Stimulated activated naive CD8-positive, alpha-beta T cell treated with anti-CD3 and anti-CD28 coated beads, Interleukin-15, Interleukin-2, amounts not matched to agents 100 ng/mL and 50 ng/mL, for 24 hours (primary cell): Measurements from ENCODE around the gene DYNLL1.
"Not testable (repeated sequence)": the region's sequence is repeated elsewhere in the genome, so short reads cannot be mapped to it uniquely, and the experiment has no call there.

Experiments used
- H3K27ac Mint-ChIP-seq: one replicate; pipeline ENCODE4 v1.8.0; 2021; ENCODE audit warnings: mild to moderate bottlenecking, mixed read lengths
- H3K27me3 Mint-ChIP-seq: one replicate; pipeline ENCODE4 v1.8.0; 2021; ENCODE audit warnings: mixed read lengths
- H3K36me3 Mint-ChIP-seq: one replicate; pipeline ENCODE4 v1.8.0; 2021; ENCODE audit warnings: low read depth, mixed read lengths
- H3K4me1 Mint-ChIP-seq: one replicate; pipeline ENCODE4 v1.8.0; 2021; ENCODE audit warnings: low read depth, mixed read lengths
- H3K4me3 Mint-ChIP-seq: one replicate; pipeline ENCODE4 v1.8.0; 2021; ENCODE audit warnings: mild to moderate bottlenecking, mixed read lengths
- H3K9me3 Mint-ChIP-seq: one replicate; pipeline ENCODE4 v1.8.0; 2021; ENCODE audit warnings: mixed read lengths

The DYNLL1 gene

DNA sequence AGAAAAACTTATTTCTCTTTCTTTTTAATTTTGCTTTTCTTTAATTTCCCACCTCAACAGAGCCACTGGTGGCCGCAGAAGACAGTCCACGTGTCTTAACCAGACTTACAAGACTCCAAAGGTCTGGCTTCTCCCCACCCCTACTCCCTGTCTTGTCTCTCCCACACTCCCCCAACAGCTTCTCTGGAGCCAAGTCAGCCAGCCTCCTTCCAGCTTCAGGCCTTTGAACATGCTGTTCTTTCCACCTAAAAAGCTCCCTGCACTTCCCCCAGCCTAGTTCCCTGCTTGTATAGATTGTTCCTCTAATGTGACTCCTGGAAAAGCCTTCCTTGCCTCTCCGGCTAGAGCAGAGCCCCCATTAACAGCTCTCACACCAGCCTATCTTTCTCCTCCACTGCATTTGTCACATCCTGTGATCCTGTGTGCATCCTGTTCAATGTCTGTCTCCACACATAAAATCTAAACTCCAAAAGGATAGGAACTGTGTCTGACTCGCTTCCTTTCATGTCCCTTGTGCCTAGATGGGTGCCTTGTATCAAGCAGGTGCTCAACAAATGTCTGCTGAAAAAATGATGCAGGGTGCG lies 7.8 kb upstream of the DYNLL1 start:
- H3K36me3 Mint-ChIP-seq: no peaks in the 10 kb centered on the region
- no peaks in the 10 kb centered on the region for H3K27me3 Mint-ChIP-seq
- no peaks in the 10 kb centered on the region for H3K4me1 Mint-ChIP-seq
- no peak overlapping the region for H3K4me3 Mint-ChIP-seq
- no peak overlapping the region for H3K27ac Mint-ChIP-seq
- no peaks in the 10 kb centered on the region for H3K9me3 Mint-ChIP-seq

DNA sequence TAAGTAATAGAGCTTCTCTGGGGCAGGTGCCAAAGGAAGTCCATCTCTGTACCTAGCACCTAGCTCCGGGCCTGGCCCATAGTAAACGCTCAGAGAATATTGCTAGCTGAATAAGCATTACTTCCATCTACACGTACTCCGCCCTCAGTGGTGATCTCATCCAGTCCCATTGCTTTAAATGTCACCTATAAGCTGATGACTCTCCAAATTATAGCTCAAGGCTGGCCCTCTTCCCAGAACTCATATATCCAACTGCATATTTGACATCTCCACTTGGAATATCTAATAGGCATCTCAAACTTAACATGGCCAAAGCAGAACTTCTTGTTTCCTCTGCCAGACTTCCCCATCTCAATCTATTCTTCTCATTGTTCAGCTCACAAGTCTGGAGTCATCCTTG lies 6.9 kb upstream of the DYNLL1 start:
- H3K27ac Mint-ChIP-seq: no peak overlapping the region
- H3K36me3 Mint-ChIP-seq: no peaks in the 10 kb centered on the region

DNA sequence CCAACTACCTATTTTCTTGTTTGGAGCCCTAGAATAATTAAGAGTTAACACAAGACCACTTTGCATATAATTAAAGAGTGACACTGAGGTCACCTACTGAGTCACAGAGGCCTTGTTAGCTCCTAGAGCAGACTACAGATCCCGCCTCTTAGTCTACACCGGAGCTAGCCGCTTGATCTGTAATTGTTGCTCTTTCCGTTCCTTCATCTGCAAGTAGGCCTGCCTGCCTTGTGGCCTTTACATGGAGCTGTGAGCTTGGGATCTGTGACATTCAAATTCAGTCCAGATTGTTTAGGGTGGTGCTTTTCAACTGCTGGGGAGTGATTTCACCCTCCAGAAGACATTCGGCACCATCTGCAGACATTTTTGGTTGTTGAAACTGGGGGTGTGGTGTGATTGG lies 5.6 kb upstream of the DYNLL1 start:
- no peak overlapping the region for H3K4me3 Mint-ChIP-seq
- H3K9me3 Mint-ChIP-seq: no peaks in the 10 kb centered on the region
- no peak overlapping the region for H3K27ac Mint-ChIP-seq
- H3K4me1 Mint-ChIP-seq: peaks cover 7% of the 10 kb centered on the region
- H3K27me3 Mint-ChIP-seq: no peaks in the 10 kb centered on the region
- no peaks in the 10 kb centered on the region for H3K36me3 Mint-ChIP-seq

More for the DNA sequence above, 6.9 kb upstream of the DYNLL1 start:
- no peaks in the 10 kb centered on the region for H3K27me3 Mint-ChIP-seq
- H3K4me1 Mint-ChIP-seq: no peaks in the 10 kb centered on the region
- H3K9me3 Mint-ChIP-seq: no peaks in the 10 kb centered on the region
- H3K4me3 Mint-ChIP-seq: no peak overlapping the region

DNA sequence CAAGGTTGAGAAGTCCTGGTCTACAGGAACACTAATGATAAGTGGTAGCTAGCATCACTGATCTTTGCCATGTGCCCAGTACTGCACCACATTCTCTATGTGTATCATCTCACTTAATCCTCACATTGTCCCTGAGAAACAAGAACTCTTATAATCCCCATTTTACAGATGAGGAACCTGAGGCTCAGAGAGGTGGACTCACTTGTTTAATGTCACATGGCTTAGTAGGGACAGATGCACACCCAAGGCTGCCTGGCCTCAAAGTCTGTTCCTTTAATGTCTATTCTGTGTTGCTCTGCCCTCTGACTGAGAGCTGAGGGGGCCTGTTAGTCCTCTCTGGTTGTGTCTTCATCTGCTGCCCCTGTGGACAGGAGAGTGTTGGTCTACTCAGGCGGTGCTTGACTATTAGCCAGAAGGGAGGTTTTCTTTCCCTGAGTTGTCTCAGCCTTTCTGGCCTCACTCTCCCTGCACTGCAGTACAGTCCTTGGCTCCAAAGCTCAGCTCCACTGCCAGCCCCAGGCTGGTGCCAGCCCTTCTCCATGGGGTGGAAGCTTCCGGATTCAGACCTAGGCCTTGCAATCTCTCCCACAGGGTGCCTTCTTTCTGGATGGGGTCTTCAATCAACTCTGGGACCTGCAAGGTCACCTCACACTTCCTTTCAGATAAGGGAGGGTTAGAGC lies 4.9 kb upstream of the DYNLL1 start:
- Mint-ChIP-seq H3K27me3 (no peaks in the 10 kb centered on the region), H3K4me1 (peaks cover 8% of the 10 kb centered on the region), H3K27ac (no peak overlapping the region), H3K4me3 (no peak overlapping the region), H3K36me3 (no peaks in the 10 kb centered on the region), H3K9me3 (no peaks in the 10 kb centered on the region)

DNA sequence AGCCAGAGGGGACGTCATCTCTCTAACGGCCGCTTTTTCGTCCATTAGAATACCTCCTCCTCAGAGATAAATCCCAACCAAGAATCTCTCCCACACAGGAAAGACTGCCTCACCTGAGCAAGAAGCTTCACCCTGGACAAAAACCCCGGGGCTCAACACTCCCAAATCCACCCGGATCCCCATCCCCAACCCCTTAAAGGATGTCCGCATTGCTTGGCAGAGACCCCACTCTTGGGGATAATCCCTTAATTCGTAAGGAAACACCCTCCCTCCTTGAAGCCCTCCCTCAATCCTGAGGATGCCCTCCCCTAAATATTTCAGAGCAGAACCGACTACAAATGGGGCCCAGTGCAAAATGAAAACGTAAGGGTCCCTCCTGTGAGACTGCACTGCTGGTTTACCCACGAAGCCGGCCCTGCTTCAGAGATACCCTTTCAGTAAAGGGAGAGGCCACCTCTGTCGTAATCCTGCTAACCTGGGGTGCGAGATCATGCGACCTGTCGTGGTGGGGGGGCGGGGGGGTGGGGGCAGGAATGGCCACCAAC lies 655 bp upstream of the DYNLL1 start:
- peak overlapping the region; percentile 97 for H3K4me3 Mint-ChIP-seq
- H3K9me3 Mint-ChIP-seq: no peaks in the 10 kb centered on the region
- peaks cover 29% of the 10 kb centered on the region for H3K4me1 Mint-ChIP-seq
- H3K36me3 Mint-ChIP-seq: peaks cover 24% of the 10 kb centered on the region
- H3K27ac Mint-ChIP-seq: peak overlapping the region; percentile 89
- H3K27me3 Mint-ChIP-seq: no peaks in the 10 kb centered on the region

DNA sequence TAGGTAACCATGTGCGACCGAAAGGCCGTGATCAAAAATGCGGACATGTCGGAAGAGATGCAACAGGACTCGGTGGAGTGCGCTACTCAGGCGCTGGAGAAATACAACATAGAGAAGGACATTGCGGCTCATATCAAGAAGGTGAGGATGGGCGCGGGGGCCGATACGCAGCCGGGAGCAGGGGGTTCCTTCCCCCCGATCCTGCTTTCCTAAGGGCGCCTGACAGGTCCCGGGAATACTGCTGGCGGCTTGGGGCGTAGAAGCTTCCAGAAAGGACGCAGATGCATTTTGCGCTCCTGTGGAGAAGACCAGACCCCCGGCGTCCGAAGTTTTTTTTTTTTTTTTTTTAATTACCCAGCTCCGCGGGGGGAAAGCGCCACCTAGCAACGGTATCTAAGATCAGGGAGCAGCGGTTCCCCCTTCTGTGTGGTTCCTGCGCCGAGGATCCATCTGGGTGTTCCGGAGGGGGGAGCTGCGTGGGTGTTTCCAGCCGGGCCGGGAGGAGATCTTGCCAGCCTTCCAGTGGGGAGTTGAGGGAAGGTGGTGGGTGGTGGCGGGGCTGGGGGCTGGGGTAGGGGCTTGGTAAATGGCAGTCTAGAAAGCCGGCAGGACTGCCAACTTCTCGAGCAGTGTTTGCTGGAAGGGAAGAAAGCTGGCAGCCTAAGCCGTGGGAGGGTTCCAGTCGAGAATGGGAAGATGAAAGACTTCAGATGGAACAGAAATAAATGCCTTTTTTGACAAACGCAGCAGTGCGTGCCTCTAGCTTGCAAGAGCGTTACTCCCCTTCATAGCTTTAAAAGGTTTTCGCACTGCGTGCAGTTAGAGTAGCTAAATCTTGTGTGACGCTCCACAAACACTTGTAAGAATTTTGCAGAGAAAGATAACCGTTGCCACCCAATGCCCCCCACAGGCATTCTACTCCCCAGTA lies 764 bp downstream of the DYNLL1 start:
- H3K36me3 Mint-ChIP-seq: peaks cover 28% of the 10 kb centered on the region
- no peaks in the 10 kb centered on the region for H3K9me3 Mint-ChIP-seq
- peak overlapping the region; percentile 97 for H3K4me3 Mint-ChIP-seq
- peak overlapping the region; percentile 89 for H3K27ac Mint-ChIP-seq
- H3K27me3 Mint-ChIP-seq: no peaks in the 10 kb centered on the region
- H3K4me1 Mint-ChIP-seq: peaks cover 29% of the 10 kb centered on the region

DNA sequence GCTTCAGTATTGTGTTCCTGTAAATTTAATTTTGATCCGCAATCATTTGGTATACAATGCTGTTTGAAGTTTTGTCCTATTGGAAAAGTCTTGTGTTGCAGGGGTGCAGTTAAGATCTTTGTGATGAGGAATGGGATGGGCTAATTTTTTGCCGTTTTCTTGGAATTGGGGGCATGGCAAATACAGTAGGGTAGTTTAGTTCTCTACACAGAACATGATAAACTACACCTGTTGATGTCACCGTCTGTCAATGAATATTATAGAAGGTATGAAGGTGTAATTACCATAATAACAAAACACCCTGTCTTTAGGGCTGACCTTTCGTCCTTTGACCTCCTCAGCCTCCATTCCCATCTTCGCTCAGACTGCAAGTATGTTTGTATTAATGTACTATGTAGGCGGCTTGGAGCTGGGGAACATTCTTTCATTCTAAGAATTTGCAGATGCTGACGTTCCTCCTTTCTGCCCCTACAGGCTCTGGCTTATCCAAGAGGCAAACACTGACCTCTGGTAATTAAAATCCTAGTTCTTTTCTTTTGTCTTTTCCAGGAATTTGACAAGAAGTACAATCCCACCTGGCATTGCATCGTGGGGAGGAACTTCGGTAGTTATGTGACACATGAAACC lies 1.7 kb downstream of the DYNLL1 start:
- Mint-ChIP-seq H3K4me1 (peaks cover 29% of the 10 kb centered on the region), H3K27ac (peak overlapping the region; percentile 78), H3K4me3 (peak overlapping the region; percentile 97), H3K9me3 (no peaks in the 10 kb centered on the region), H3K36me3 (peaks cover 30% of the 10 kb centered on the region), H3K27me3 (no peaks in the 10 kb centered on the region)

DNA sequence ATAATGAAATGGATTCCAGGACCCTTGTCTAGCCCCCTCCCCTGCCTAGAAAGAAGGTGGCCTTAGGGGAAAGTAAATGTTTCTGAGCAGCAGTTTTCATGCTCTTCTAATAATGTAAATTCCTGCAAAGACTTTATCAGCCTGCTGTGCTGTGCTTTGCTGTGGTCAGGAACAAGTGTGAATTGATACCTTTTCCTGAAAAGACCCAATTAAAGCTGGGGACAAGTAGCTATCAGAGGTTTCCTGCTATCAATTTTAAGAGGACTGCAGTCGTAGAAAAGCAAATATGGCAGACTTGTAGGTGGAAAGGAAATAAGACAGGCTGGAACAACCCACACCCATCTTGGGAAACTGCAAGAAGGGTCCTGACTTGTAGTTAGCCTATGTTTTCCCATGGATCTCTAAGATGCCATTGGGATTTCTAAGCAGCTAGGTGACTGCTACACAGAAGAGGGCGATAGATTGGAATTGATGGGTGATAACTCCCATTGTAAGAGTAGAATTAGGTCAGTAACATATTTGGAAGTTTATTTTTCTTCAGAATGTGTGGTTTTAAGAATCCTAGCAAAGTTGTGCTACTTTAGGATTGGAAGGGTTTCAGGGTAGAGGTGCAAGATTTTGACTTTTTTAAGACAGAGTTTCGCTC lies 3.1 kb downstream of the DYNLL1 start:
- Mint-ChIP-seq H3K9me3 (no peaks in the 10 kb centered on the region), H3K27ac (no peak overlapping the region), H3K4me3 (no peak overlapping the region), H3K36me3 (peaks cover 39% of the 10 kb centered on the region), H3K4me1 (peaks cover 29% of the 10 kb centered on the region), H3K27me3 (no peaks in the 10 kb centered on the region)

DNA sequence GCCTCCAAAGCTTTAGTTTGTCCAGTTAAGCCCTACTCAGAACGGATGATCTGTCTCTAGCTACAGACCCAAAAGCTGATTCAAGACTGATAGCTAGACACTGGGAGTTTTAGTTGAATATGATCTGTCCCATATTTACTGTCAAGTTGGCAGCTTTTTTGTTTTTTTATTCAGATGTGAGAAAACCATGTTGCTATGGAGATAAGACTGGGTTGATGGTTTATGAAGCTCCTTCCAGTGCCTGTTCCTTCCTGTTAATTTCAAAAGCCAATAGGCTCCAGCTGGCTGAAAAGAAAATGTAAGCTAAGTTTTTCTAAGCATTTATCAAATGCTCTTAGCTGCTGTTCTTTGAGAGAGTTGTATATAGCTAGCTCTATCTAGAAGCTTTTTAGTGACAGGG lies 4.7 kb downstream of the DYNLL1 start:
- no peak overlapping the region for H3K4me3 Mint-ChIP-seq
- peaks cover 21% of the 10 kb centered on the region for H3K4me1 Mint-ChIP-seq
- no peaks in the 10 kb centered on the region for H3K27me3 Mint-ChIP-seq
- H3K9me3 Mint-ChIP-seq: no peaks in the 10 kb centered on the region
- peaks cover 42% of the 10 kb centered on the region for H3K36me3 Mint-ChIP-seq
- H3K27ac Mint-ChIP-seq: peak overlapping the region; percentile 26

DNA sequence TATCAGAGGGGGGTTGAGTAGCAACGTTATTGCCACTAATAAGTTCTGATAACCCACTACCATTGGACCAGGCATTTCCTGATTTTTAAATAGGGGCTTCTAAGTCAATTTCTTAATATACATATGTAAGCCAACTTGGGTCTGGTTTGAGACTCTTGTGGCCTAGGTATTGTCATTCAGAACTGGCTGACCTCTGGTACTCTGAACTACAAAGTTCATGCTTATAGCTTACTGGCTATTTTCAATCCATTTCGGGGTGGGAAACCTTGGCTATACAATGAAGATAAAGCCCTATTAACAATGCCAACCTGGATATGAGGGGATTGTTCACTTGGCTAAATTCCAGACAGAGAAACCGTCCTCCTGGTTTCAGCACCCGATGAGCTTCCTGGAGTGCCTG lies 8.7 kb downstream of the DYNLL1 start:
- Mint-ChIP-seq H3K36me3 (peaks cover 28% of the 10 kb centered on the region), H3K27ac (no peak overlapping the region), H3K27me3 (no peaks in the 10 kb centered on the region), H3K4me1 (no peaks in the 10 kb centered on the region), H3K4me3 (no peak overlapping the region), H3K9me3 (no peaks in the 10 kb centered on the region)

DNA sequence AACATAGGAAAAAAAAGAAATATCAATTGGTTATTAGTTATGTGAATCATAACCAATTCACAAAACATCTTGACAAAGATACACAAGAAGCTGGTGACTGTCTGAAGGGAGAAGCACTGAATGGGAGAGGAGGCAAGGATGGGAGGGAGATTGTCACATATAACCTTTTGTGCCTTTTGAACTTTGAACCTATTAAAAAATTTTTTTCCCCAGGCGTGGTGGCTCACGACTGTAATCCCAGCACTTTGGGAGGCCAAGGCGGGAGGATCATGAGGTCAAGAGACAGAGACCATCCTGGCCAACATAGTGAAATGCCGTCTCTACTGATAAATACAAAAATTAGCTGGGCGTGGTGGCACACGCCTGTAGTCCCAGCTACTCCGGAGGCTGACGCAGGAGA lies 12.6 kb downstream of the DYNLL1 start:
- no peak overlapping the region for H3K4me3 Mint-ChIP-seq
- no peaks in the 10 kb centered on the region for H3K27me3 Mint-ChIP-seq
- peaks cover 27% of the 10 kb centered on the region for H3K36me3 Mint-ChIP-seq
- H3K27ac Mint-ChIP-seq: no peak overlapping the region
- no peaks in the 10 kb centered on the region for H3K9me3 Mint-ChIP-seq
- H3K4me1 Mint-ChIP-seq: no peaks in the 10 kb centered on the region

DNA sequence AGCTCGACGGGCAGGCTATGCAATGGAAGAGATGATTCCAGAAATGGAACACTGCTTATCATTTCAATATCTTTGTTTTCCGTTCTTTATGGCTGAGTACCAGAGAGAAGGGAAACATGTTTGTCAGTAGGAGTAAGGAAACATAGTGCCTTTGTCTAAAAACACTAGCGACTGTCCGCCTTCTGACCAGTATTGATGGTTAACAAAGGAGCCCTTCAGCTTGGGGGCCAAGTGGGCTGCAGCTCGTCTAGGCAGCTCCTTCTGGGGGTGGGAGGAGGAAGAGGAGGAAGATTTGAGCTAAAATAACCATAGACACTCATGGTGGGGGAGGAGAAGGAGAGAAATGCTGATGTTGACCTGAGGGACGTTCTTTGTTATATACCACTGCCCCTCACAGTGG lies 18.1 kb downstream of the DYNLL1 start:
- Mint-ChIP-seq H3K4me3 (no peak overlapping the region), H3K4me1 (no peaks in the 10 kb centered on the region), H3K27ac (no peak overlapping the region), H3K9me3 (no peaks in the 10 kb centered on the region), H3K27me3 (no peaks in the 10 kb centered on the region), H3K36me3 (peaks cover 31% of the 10 kb centered on the region)

DNA sequence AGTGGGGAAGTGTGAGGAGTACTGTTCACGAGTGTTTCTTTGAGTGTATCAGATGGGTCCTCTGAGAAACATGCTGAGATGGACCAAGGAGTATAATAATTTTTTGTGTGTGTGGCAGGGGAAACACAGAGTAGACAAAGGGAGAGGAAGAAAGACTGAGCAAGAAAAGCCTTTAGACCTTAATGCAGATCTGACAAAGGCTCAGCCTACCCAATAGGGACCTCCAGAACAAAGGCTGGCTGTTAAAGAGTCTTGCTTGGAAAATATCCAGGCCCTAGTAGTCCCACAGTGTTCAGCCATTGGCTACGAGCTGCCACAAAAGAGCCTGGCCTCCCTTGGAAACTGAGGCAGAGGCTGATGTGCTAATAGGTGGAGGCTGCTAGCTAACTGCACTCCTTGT lies 19.6 kb downstream of the DYNLL1 start:
- Mint-ChIP-seq H3K4me3 (no peak overlapping the region), H3K27me3 (no peaks in the 10 kb centered on the region), H3K4me1 (no peaks in the 10 kb centered on the region), H3K9me3 (no peaks in the 10 kb centered on the region), H3K36me3 (peaks cover 29% of the 10 kb centered on the region), H3K27ac (no peak overlapping the region)

DNA sequence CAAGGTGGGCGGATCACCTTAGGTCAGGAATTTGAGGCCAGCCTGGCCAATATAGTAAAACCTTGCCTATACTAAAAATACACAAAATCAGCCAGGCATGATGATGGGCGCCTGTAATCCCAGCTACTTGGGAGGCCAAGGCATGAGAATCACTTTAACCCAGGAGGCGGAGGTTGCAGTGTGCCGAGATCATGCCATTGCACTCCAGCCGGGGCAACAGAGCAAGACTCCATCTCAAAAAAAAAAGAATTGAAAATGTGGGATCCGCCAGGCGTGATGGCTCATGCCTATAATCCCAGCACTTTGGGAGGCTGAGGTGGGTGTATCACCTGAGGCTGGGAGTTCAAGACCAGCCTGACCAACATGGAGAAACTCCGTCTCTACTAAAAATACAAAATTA lies 23.4 kb downstream of the DYNLL1 start:
- not testable (repeated sequence) for H3K4me3 Mint-ChIP-seq, H3K9me3 Mint-ChIP-seq, H3K4me1 Mint-ChIP-seq, H3K27ac Mint-ChIP-seq, H3K27me3 Mint-ChIP-seq
- H3K36me3 Mint-ChIP-seq: peaks cover 21% of the 10 kb centered on the region
